Esophagus squamous epithelium (tissue), 5 donors: ENCODE results near the gene PDE12. TPM values are rescaled to one million over a fixed set of nuclear protein-coding genes. Genes with fewer than 3 reads are reported as not detected.
A peak's percentile ranks its signal among the peaks of the same experiment; 100 is the strongest.

Experiments used
- DNase-seq: peaks from one replicate; lab custom pipeline; 2025; lab: John Stamatoyannopoulos, UW
- H3K27ac ChIP-seq, 4 donors: fragments of 200-600 bp; sonication (generic); one replicate each; pipeline ENCODE4 v1.5.1; 2016 to 2019; ENCODE audit warnings: mild to moderate bottlenecking in 1 of 4
- H3K27me3 ChIP-seq, 4 donors: fragments of 200-600 bp; sonication (generic); 1 replicate in 3 of 4; 2 replicates in 1 of 4; pipeline versions ENCODE4 v1.5.1 to v1.6.0; 2017 to 2021; ENCODE audit warnings: antibody characterized with exemption in 1 of 4
- H3K36me3 ChIP-seq, 3 donors: fragments of 200-600 bp; sonication (generic); one replicate each; pipeline ENCODE4 v1.5.1; 2016 to 2019
- H3K4me1 ChIP-seq, 3 donors: fragments of 200-600 bp; sonication (generic); one replicate each; pipeline ENCODE4 v1.5.1; 2017 to 2019
- H3K4me3 ChIP-seq, 4 donors: fragments of 200-600 bp; sonication (generic); 1 replicate in 3 of 4; 2 replicates in 1 of 4; pipeline ENCODE4 v1.5.1; 2016 to 2019; ENCODE audit warnings: mild to moderate bottlenecking in 2 of 4, moderate library complexity in 1 of 4
- H3K9me3 ChIP-seq, 3 donors: fragments of 200-600 bp; sonication (generic); one replicate each; pipeline ENCODE4 v1.5.1; 2016 to 2019
- POLR2A ChIP-seq, 4 donors: fragments of 450-650 bp; IDR thresholded peaks; one replicate each; pipeline ENCODE4 v1.6.1; 2017; ENCODE audit warnings: antibody characterized with exemption in 4 of 4, mild to moderate bottlenecking in 4 of 4, moderate library complexity in 3 of 4
- WGBS, 2 donors: methylation state at CpG; one replicate each; pipeline ENCODE4 v1.1.5; 2018; 5-methylcytosine and 5-hydroxymethylcytosine counted together
- intact Hi-C: fragments of 100-400 bp; cut with DNase I; formaldehyde crosslinking; loops from one replicate; pipeline ENCODE4 v1.15.0; 2022
- total RNA-seq, 4 donors: library from RNA; depleted of rRNA; stranded (reverse); fragments of >200 nt; gene quantifications; one replicate each; pipeline ENCODE4 v1.1.0, GENCODE V29; 2016
- TF ChIP-seq, protein P1 (sequence below), 6 experiments: fragments of 450-650 bp in 4 of 6; fragments of 200-600 bp in 2 of 6; sonication (generic) in 2 of 6; IDR thresholded peaks; one replicate each; pipeline ENCODE4 v1.5.1; 2016 to 2019; ENCODE audit warnings: antibody characterized with exemption in 6 of 6, mild to moderate bottlenecking in 4 of 6, moderate library complexity in 4 of 6
- donor health status: DM: yes; HTN: yes; CAD: no.

The PDE12 gene
- total RNA-seq, 4 donors from 2014 or later: 19.7 to 26.1 (median 23.7) TPM

DNA sequence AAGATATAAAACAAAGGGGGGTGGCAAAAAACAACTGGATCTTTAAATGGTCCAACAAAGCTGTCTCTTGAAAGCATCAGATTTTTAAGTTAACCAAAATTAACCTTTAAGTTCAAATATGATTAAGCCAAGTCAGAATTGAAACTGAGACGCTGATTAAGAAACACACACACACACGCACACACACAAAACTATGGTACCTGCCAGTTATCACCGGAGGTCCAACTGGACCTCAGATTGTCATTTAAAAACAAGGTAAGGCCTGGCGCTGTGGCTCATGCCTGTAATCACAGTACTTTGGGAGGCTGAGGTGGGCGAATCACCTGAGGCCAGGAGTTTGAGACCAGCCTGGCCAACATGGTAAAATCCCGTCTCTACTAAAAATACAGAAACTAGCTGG is 30.7 kb downstream of the PDE12 start:
- H3K9me3 ChIP-seq: no peaks in the 10 kb centered on the region
- TF ChIP-seq, protein P1, sequence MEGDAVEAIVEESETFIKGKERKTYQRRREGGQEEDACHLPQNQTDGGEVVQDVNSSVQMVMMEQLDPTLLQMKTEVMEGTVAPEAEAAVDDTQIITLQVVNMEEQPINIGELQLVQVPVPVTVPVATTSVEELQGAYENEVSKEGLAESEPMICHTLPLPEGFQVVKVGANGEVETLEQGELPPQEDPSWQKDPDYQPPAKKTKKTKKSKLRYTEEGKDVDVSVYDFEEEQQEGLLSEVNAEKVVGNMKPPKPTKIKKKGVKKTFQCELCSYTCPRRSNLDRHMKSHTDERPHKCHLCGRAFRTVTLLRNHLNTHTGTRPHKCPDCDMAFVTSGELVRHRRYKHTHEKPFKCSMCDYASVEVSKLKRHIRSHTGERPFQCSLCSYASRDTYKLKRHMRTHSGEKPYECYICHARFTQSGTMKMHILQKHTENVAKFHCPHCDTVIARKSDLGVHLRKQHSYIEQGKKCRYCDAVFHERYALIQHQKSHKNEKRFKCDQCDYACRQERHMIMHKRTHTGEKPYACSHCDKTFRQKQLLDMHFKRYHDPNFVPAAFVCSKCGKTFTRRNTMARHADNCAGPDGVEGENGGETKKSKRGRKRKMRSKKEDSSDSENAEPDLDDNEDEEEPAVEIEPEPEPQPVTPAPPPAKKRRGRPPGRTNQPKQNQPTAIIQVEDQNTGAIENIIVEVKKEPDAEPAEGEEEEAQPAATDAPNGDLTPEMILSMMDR (IDR thresholded peaks at IDR 0.05): no peak
- no peak for TF ChIP-seq POLR2A (IDR thresholded peaks at IDR 0.05)
- WGBS, 2 donors: 72 to 79% methylated on average over 6 of the region's 6 CpGs

DNA sequence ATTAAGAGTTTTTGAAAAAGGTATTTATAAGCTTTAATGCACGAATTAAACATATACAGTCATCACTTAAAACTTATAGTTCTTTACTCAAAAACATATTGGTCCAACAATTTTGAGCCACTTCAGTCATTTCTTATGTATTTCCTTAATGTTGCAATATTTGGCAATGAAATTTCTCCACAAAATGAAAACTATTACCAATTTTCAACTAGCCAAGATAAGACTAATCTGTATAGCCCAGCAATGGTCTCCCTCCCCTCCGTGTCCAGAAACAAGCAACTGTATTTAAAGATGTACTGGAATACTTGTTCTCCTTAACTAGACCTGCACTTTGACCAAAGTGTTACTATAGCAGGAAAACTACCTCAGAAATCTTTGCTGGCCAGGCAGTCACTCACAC is 31.8 kb downstream of the PDE12 start:
- Histone ChIP-seq H3K27ac (no peak overlapping the region), H3K27me3 (no peaks in the 10 kb centered on the region), H3K4me1 (peaks cover 0 to 36% (median 11%) of the 10 kb centered on the region in 3 donors), H3K4me3 (no peak overlapping the region), H3K36me3 (peaks cover 0 to 37% (median 0%) of the 10 kb centered on the region in 3 donors), H3K9me3 (no peaks in the 10 kb centered on the region)
- no peak for DNase-seq
- no peak for TF ChIP-seq POLR2A (IDR thresholded peaks at IDR 0.05)
- TF ChIP-seq, protein P1 (IDR thresholded peaks at IDR 0.05): no peak
- WGBS, 2 donors: 83 to 89% methylated on average over 2 of the region's 2 CpGs
- intact Hi-C loops: no loop called here

More for the DNA sequence above, 30.7 kb downstream of the PDE12 start:
- intact Hi-C loops: no loop called here
- Histone ChIP-seq H3K27ac (no peak overlapping the region), H3K4me3 (no peak overlapping the region), H3K4me1 (peaks cover 0 to 32% (median 4%) of the 10 kb centered on the region in 3 donors), H3K36me3 (peaks cover 0 to 43% (median 0%) of the 10 kb centered on the region in 3 donors), H3K27me3 (no peaks in the 10 kb centered on the region)
- no peak for DNase-seq

DNA sequence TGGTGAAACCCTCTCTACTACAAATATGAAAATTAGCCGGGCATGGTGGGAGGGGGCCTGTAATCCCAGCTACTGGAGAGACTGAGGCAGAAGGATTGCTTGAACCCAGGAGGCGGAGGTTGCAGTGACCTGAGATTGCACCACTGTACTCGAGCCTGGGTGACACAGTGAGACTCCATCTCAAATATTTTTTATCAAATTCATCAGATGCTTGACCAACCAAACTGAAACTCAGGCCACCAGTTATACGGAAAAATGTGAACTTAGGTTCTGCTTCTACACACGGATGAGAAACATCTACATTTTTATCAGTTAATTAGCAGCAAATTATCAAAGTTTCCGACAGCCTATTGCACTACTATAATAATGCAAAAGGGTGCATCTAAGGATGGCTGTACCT is 36.2 kb downstream of the PDE12 start:
- Histone ChIP-seq H3K27me3 (no peaks in the 10 kb centered on the region), H3K36me3 (peaks cover 0 to 26% (median 0%) of the 10 kb centered on the region in 3 donors), H3K27ac (no peak overlapping the region), H3K4me3 (no peak overlapping the region), H3K9me3 (no peaks in the 10 kb centered on the region), H3K4me1 (peaks cover 3 to 44% (median 32%) of the 10 kb centered on the region in 3 donors)
- 72 to 75% methylated on average over 6 of the region's 6 CpGs for WGBS, 2 donors
- no peak for DNase-seq
- TF ChIP-seq POLR2A (IDR thresholded peaks at IDR 0.05): no peak
- TF ChIP-seq, protein P1 (IDR thresholded peaks at IDR 0.05): no peak
- intact Hi-C loops: no loop called here

DNA sequence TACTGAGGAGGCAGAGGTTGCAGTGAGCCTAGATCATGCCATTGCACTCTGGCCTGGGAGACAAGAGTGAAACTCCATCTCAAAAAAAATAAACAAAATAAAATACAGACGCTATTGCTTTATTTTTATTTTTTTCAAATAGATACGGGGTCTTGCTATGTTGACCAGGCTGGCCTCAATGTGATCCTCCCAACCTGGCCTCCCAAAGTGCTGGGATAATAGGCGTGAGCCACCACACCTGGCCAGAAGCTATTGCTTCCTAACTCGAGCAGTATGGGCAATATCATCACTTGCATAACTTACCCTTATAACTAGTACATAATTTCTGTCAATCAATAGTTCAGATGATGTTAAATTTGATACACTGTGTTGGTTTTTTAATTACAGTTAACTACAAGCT is 38.1 kb downstream of the PDE12 start:
- WGBS, 2 donors: 64 to 78% methylated on average over 4 of the region's 4 CpGs
- H3K36me3 ChIP-seq: peaks cover 0 to 18% (median 0%) of the 10 kb centered on the region in 3 donors
- no peaks in the 10 kb centered on the region for H3K9me3 ChIP-seq
- no peaks in the 10 kb centered on the region for H3K27me3 ChIP-seq
- no peak for TF ChIP-seq POLR2A (IDR thresholded peaks at IDR 0.05)
- TF ChIP-seq, protein P1 (IDR thresholded peaks at IDR 0.05): no peak
- H3K4me1 ChIP-seq: peaks cover 3 to 54% (median 40%) of the 10 kb centered on the region in 3 donors
- peak overlapping the region in 1 of 4 donors; percentile 92 for H3K4me3 ChIP-seq
- no peak for DNase-seq
- intact Hi-C loops: no loop called here
- H3K27ac ChIP-seq: no peak overlapping the region

DNA sequence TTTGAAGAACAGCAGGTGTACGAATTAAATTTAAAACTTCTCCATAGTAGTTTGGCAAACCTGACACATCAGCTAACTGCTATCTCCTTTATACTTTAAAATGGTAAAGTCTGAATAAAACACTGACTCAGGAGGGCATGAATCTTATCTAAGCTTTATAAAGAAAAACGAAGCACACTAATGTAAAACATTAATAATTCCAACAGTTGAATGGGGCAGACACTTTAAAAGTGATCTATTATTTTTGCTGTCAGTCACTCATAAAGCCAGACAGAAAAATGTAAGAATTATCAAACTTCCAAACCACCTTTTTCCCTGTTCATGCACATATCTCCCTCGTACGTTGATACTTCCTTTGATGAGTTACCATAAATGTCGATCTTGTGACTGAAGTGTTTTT is 38.5 kb downstream of the PDE12 start:
- peak overlapping the region in 2 of 4 donors; percentile 97 to 99 for H3K27ac ChIP-seq
- H3K9me3 ChIP-seq: no peaks in the 10 kb centered on the region
- H3K36me3 ChIP-seq: peaks cover 0 to 14% (median 0%) of the 10 kb centered on the region in 3 donors
- no peak for DNase-seq
- peak overlapping the region in 2 of 4 donors; percentile 76 to 92 for H3K4me3 ChIP-seq
- H3K27me3 ChIP-seq: no peaks in the 10 kb centered on the region
- TF ChIP-seq, protein P1 (IDR thresholded peaks at IDR 0.05): no peak
- TF ChIP-seq POLR2A (IDR thresholded peaks at IDR 0.05): no peak
- intact Hi-C loops: no loop called here
- peaks cover 3 to 58% (median 40%) of the 10 kb centered on the region in 3 donors for H3K4me1 ChIP-seq
- 33 to 36% methylated on average over 5 of the region's 5 CpGs for WGBS, 2 donors
